CD14-positive monocyte (primary cell): ENCODE measurements around the gene HEPACAM. TPM values are rescaled to one million over a fixed set of nuclear protein-coding genes. Genes with fewer than 3 reads are reported as not detected.

Experiments
- DNase-seq, 3 donors: peaks; one replicate each; pipeline ENCODE4 v3.0.0-alpha.2; 2011 to 2022
- H2AFZ ChIP-seq: 2 replicates; pipeline ENCODE4 v1.6.0; 2012; ENCODE audit warnings: mild to moderate bottlenecking, low read depth, low read length, inconsistent platforms; ENCODE audit not compliant: insufficient read depth, poor library complexity, severe bottlenecking
- H3K27ac ChIP-seq, 2 donors: 1 replicate in 1 of 2; 2 replicates in 1 of 2; pipeline ENCODE4 v1.5.1; 2012 to 2013; ENCODE audit warnings: low read length in 2 of 2, control low read depth in 1 of 2, inconsistent platforms in 1 of 2, low read depth in 1 of 2, mild to moderate bottlenecking in 1 of 2
- H3K27me3 ChIP-seq, 2 donors: one replicate each; pipeline versions ENCODE4 v1.6.0 to v1.6.1; 2011 to 2013; ENCODE audit warnings: low read length in 2 of 2; ENCODE audit not compliant: control insufficient read depth in 2 of 2, insufficient read depth in 2 of 2
- H3K36me3 ChIP-seq, 2 donors: replicated peaks in 1 of 2; 1 replicate in 1 of 2; 2 replicates in 1 of 2; pipeline versions ENCODE4 v1.5.1 to v1.6.1; 2012 to 2013; ENCODE audit warnings: low read length in 2 of 2, control low read depth in 1 of 2, inconsistent platforms in 1 of 2, mild to moderate bottlenecking in 1 of 2; ENCODE audit not compliant: insufficient read depth in 2 of 2, control insufficient read depth in 1 of 2
- H3K4me1 ChIP-seq, 2 donors: 1 replicate in 1 of 2; 2 replicates in 1 of 2; pipeline versions ENCODE4 v1.5.1 to v1.6.1; 2012 to 2013; ENCODE audit warnings: low read length in 2 of 2, control low read depth in 1 of 2, inconsistent platforms in 1 of 2, mild to moderate bottlenecking in 1 of 2, moderate library complexity in 1 of 2; ENCODE audit not compliant: insufficient read depth in 2 of 2, control insufficient read depth in 1 of 2
- H3K4me2 ChIP-seq: replicated peaks from 2 replicates; pipeline ENCODE3; 2012; ENCODE audit warnings: low read length, moderate library complexity, mild to moderate bottlenecking; ENCODE audit not compliant: poor library complexity, severe bottlenecking; ENCODE audit errors: extremely low read depth
- H3K4me3 ChIP-seq, 3 experiments: fragments of 200-600 bp in 1 of 3; sonication (generic) in 1 of 3; replicated peaks in 1 of 3; 1 replicate in 2 of 3; 2 replicates in 1 of 3; pipeline ENCODE4 v1.5.1; 2011 to 2013; ENCODE audit warnings: low read length in 3 of 3, mild to moderate bottlenecking in 3 of 3, control low read depth in 2 of 3, low read depth in 2 of 3, inconsistent platforms in 1 of 3, moderate library complexity in 1 of 3
- H3K79me2 ChIP-seq: 2 replicates; pipeline ENCODE4 v1.6.0; 2012; ENCODE audit warnings: mild to moderate bottlenecking, control low read depth, inconsistent platforms, low read length, moderate library complexity; ENCODE audit not compliant: insufficient read depth
- H3K9ac ChIP-seq: 2 replicates; pipeline ENCODE4 v1.6.0; 2017; ENCODE audit warnings: low read length, mild to moderate bottlenecking; ENCODE audit not compliant: insufficient read depth, poor library complexity, severe bottlenecking
- H3K9me3 ChIP-seq, 2 donors: replicated peaks in 1 of 2; 1 replicate in 1 of 2; 2 replicates in 1 of 2; pipeline versions ENCODE4 v1.5.1 to v1.6.1; 2012 to 2013; ENCODE audit warnings: low read length in 2 of 2, control low read depth in 1 of 2; ENCODE audit not compliant: control insufficient read depth in 1 of 2, insufficient read depth in 1 of 2
- H4K20me1 ChIP-seq: 2 replicates; pipeline ENCODE4 v1.6.0; 2012; ENCODE audit warnings: mild to moderate bottlenecking, low read length, control low read depth, moderate library complexity; ENCODE audit not compliant: insufficient read depth
- H3K27ac Mint-ChIP-seq, 7 donors: one replicate each; pipeline ENCODE4 v1.8.0; 2020; ENCODE audit warnings: mild to moderate bottlenecking in 7 of 7, mixed read lengths in 7 of 7, moderate library complexity in 6 of 7, inconsistent platforms in 2 of 7
- H3K27me3 Mint-ChIP-seq, 3 donors: one replicate each; pipeline ENCODE4 v1.8.0; 2021 to 2022; ENCODE audit warnings: low read depth in 3 of 3, mild to moderate bottlenecking in 3 of 3, mixed read lengths in 3 of 3, moderate library complexity in 3 of 3, inconsistent platforms in 1 of 3
- H3K36me3 Mint-ChIP-seq, 2 donors: one replicate each; pipeline ENCODE4 v1.8.0; 2020; ENCODE audit warnings: mixed read lengths in 2 of 2, inconsistent platforms in 1 of 2, mild to moderate bottlenecking in 1 of 2
- H3K4me1 Mint-ChIP-seq: one replicate; pipeline ENCODE4 v1.8.0; 2020; ENCODE audit warnings: mild to moderate bottlenecking, mixed read lengths
- H3K4me3 Mint-ChIP-seq, 2 donors: one replicate each; pipeline ENCODE4 v1.8.0; 2020; ENCODE audit warnings: mild to moderate bottlenecking in 2 of 2, mixed read lengths in 2 of 2, moderate library complexity in 1 of 2
- H3K9me3 Mint-ChIP-seq, 7 donors: one replicate each; pipeline ENCODE4 v1.8.0; 2020 to 2022; ENCODE audit warnings: mixed read lengths in 7 of 7, mild to moderate bottlenecking in 6 of 7, moderate library complexity in 6 of 7, inconsistent platforms in 2 of 7
- WGBS: methylation state at CpG from one replicate; pipeline ENCODE4 v1.1.5; 2013; ENCODE audit warnings: missing lambda C conversion rate; ENCODE audit not compliant: insufficient coverage; 5-methylcytosine and 5-hydroxymethylcytosine counted together
- intact Hi-C, 2 donors: fragments of 100-400 bp; cut with micrococcal nuclease; formaldehyde crosslinking; loops; one replicate each; pipeline versions ENCODE4 v1.15.0 to v1.15.1; 2023
- polyA plus RNA-seq, 3 donors: library from polyadenylated mRNA; depleted of rRNA in 1 of 3; unstranded in 2 of 3; stranded (reverse) in 1 of 3; fragments of 300-500 nt in 2 of 3; fragments of >200 nt in 1 of 3; fragmentation: Illumina TruSeq in 2 of 3; gene quantifications; 1 replicate in 2 of 3; 2 replicates in 1 of 3; pipeline ENCODE4 v1.2.3, GENCODE V29; 2012 to 2021
- TF ChIP-seq, protein P1 (sequence below): fragments of 200-600 bp; IDR thresholded peaks from one replicate; pipeline ENCODE4 v1.8.0; 2022; ENCODE audit warnings: antibody characterized with exemption, mild to moderate bottlenecking

Gene HEPACAM
- polyA plus RNA-seq, 3 donors: not detected

DNA sequence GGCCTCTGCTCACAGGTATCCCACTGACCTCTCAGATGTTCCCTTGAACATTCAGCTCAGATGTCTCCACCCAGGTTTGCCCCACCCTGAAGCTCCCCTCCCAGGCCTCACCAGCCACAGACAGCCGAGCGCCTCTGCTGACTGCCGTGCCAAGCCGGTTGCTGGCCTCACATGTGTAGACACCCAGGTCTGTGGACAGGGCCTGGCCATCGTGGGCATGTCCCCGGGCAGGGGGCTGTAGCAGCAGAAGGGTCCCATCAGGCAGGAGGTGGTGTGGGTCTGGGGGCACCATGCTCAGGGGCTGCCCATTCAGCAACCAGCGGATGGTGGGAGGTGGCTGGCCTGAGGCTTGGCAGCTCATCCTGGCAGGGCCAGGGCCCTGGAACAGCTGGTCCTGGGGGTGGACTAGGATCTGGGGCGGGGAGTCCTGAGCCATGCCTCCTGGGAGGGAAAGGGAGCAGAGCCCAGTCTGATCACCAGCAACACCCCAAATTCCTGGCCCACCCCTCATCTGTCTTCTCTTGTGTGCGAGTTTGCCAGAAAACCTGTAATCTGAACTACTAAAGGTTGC, 38.9 kb downstream of the HEPACAM start:
- no peak for DNase-seq
- Histone ChIP-seq H3K9me3 (no peaks in the 10 kb centered on the region), H4K20me1 (no peaks in the 10 kb centered on the region), H3K4me3 (no peak overlapping the region), H3K27me3 (peaks cover 0 to 2% of the 10 kb centered on the region in 2 donors), H3K79me2 (no peaks in the 10 kb centered on the region), H3K4me2 (no peak overlapping the region), H3K27ac (no peak overlapping the region), H3K4me1 (peaks cover 16 to 18% of the 10 kb centered on the region in 2 donors), H2AFZ (no peak overlapping the region), H3K9ac (no peak overlapping the region), H3K36me3 (no peaks in the 10 kb centered on the region)
- no peak overlapping the region for H3K4me3 Mint-ChIP-seq
- intact Hi-C loops: no loop called here
- peaks cover 25% of the 10 kb centered on the region for H3K4me1 Mint-ChIP-seq
- WGBS: 63% methylated on average over 9 of the region's 9 CpGs
- H3K9me3 Mint-ChIP-seq: no peaks in the 10 kb centered on the region
- TF ChIP-seq, protein P1, sequence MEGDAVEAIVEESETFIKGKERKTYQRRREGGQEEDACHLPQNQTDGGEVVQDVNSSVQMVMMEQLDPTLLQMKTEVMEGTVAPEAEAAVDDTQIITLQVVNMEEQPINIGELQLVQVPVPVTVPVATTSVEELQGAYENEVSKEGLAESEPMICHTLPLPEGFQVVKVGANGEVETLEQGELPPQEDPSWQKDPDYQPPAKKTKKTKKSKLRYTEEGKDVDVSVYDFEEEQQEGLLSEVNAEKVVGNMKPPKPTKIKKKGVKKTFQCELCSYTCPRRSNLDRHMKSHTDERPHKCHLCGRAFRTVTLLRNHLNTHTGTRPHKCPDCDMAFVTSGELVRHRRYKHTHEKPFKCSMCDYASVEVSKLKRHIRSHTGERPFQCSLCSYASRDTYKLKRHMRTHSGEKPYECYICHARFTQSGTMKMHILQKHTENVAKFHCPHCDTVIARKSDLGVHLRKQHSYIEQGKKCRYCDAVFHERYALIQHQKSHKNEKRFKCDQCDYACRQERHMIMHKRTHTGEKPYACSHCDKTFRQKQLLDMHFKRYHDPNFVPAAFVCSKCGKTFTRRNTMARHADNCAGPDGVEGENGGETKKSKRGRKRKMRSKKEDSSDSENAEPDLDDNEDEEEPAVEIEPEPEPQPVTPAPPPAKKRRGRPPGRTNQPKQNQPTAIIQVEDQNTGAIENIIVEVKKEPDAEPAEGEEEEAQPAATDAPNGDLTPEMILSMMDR: no peak
- H3K36me3 Mint-ChIP-seq: no peaks in the 10 kb centered on the region
- peaks cover 2 to 12% (median 3%) of the 10 kb centered on the region in 3 donors for H3K27me3 Mint-ChIP-seq
- H3K27ac Mint-ChIP-seq: no peak overlapping the region

DNA sequence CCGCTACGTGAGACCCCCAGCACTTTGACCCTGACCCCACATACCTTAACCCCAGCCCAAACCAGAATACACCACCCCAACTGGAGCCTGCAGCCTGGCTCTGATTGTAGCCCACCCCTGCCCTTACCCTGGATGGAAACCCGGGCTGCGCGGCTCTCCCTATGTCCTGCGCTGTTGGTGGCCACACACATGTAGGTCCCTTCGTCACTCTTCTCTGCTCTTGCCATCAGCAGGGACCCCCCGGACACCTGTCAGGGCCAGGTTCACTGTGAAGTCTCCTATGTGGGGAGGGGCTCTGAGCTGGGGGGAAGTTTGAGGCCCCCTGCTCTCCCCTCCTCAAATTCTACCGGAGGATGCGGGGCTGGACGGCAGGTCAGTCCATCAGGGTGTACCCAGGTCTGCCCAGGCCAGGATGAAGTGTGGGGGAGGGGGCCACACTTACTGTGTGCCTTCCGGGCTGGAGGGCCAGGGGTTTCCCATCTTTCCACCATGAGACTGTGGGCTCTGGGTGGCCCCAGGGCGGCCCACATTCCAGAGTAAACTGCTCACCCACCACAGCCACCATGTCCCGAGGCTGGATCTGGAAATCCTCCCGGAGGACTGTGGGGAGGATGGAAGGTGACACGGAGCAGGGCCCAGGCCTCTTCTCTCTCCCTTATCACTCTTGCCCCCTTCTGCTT, 39.6 kb downstream of the HEPACAM start:
- DNase-seq: no peak
- Mint-ChIP-seq H3K27ac (no peak overlapping the region), H3K36me3 (no peaks in the 10 kb centered on the region), H3K27me3 (peaks cover 2 to 12% (median 3%) of the 10 kb centered on the region in 3 donors), H3K9me3 (no peaks in the 10 kb centered on the region), H3K4me1 (peaks cover 25% of the 10 kb centered on the region), H3K4me3 (no peak overlapping the region)
- TF ChIP-seq, protein P1: no peak
- H3K27me3 ChIP-seq: peaks cover 0 to 2% of the 10 kb centered on the region in 2 donors
- no peak overlapping the region for H3K9ac ChIP-seq
- intact Hi-C loops: no loop called here
- no peaks in the 10 kb centered on the region for H3K79me2 ChIP-seq
- no peak overlapping the region for H3K4me3 ChIP-seq
- no peak overlapping the region for H3K27ac ChIP-seq
- WGBS: 97% methylated on average over 6 of the region's 16 CpGs
- peaks cover 16 to 18% of the 10 kb centered on the region in 2 donors for H3K4me1 ChIP-seq
- H3K9me3 ChIP-seq: no peaks in the 10 kb centered on the region
- no peak overlapping the region for H3K4me2 ChIP-seq
- H3K36me3 ChIP-seq: no peaks in the 10 kb centered on the region
- H2AFZ ChIP-seq: no peak overlapping the region
- H4K20me1 ChIP-seq: no peaks in the 10 kb centered on the region
